Activated B cell treated with CpG ODN at 0.5 μM for 24 hours (primary cell): ENCODE results near the gene UNCX. TPM values are rescaled to one million over a fixed set of nuclear protein-coding genes. Genes with fewer than 3 reads are reported as not detected.

Source experiments
- ATAC-seq: fragments of 200-7000 bp; cut with Tn5 transposase; one replicate; pipeline ENCODE4 v1.10.0; 2021; ENCODE audit warnings: low read depth, mild to moderate bottlenecking, moderate library complexity
- CTCF ChIA-PET: fragments of 350-600 bp; sonication (Branson Sonifier 250); formaldehyde crosslinking; loops from one replicate; lab custom pipeline; 2021; ENCODE audit warnings: antibody characterized with exemption; lab: Charles Lee
- POLR2A ChIA-PET: fragments of 350-600 bp; sonication (Branson Sonifier 250); formaldehyde crosslinking; loops from one replicate; lab custom pipeline; 2021; ENCODE audit warnings: antibody characterized with exemption; lab: Charles Lee
- DNase-seq: peaks from one replicate; pipeline ENCODE4 v3.0.0; 2022
- H3K27ac Mint-ChIP-seq: one replicate; pipeline ENCODE4 v1.8.0; 2020; ENCODE audit warnings: mixed read lengths
- H3K27me3 Mint-ChIP-seq: one replicate; pipeline ENCODE4 v1.8.0; 2021; ENCODE audit warnings: mixed read lengths
- H3K36me3 Mint-ChIP-seq: one replicate; pipeline ENCODE4 v1.8.0; 2021; ENCODE audit warnings: low read depth, mixed read lengths
- H3K4me1 Mint-ChIP-seq: one replicate; pipeline ENCODE4 v1.8.0; 2021; ENCODE audit warnings: mixed read lengths
- H3K4me3 Mint-ChIP-seq: one replicate; pipeline ENCODE4 v1.8.0; 2020; ENCODE audit warnings: mild to moderate bottlenecking, mixed read lengths
- H3K9me3 Mint-ChIP-seq: one replicate; pipeline ENCODE4 v1.8.0; 2020; ENCODE audit warnings: mixed read lengths
- intact Hi-C: fragments of 100-400 bp; cut with micrococcal nuclease; formaldehyde crosslinking; loops from one replicate; pipeline ENCODE4 v1.15.1; 2024
- total RNA-seq: library from RNA; stranded (reverse); gene quantifications from 2 replicates; pipeline ENCODE4 v1.2.3, GENCODE V29; 2022
- TF ChIP-seq, protein P1 (sequence below): fragments of 200-600 bp; IDR thresholded peaks from one replicate; pipeline ENCODE4 v1.8.0; 2022; ENCODE audit warnings: antibody characterized with exemption, mild to moderate bottlenecking

Gene UNCX
- total RNA-seq, 1 donor from 2014 or later, result not detected

DNA sequence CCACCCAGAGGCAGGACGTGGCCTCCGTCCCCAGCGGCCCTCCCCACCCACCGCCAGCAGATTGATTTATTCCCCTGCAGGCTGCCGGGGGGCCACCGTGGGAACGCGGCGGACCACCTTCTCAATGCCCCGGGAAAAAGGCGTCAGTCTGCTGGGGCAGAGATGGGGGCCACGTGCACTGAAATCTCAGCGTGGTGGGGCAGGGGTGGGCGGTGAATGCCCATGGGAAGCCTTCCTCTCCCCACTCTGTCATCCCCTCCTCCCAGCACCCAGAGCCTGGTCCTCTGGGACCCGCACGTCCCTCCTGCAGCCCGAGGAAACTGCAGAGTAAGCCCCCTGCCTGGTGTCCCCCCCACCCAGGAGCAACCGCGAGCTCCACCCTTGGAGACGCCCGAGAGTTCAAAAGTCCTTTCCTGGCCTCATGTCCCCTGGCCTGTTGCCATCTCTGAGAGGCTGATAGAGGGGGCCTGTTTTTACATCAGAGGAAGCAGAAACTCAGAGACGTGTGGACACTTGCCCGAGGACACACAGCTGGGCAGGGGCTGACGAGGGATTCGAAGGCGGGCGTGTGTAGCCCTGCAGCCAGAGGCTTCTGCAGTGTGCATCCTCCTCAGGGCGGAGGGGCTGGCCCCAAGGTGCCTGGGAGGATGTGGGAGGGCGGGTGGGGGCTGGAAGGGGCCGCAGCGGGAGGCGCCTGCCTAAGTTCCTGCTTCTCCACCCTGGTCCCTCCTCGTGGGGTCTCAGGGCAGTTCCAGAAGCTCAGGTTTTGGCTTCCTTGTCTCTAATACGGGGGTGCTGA is 21.8 kb downstream of the UNCX start:
- H3K27ac Mint-ChIP-seq, result no peak overlapping the region
- TF ChIP-seq, protein P1, sequence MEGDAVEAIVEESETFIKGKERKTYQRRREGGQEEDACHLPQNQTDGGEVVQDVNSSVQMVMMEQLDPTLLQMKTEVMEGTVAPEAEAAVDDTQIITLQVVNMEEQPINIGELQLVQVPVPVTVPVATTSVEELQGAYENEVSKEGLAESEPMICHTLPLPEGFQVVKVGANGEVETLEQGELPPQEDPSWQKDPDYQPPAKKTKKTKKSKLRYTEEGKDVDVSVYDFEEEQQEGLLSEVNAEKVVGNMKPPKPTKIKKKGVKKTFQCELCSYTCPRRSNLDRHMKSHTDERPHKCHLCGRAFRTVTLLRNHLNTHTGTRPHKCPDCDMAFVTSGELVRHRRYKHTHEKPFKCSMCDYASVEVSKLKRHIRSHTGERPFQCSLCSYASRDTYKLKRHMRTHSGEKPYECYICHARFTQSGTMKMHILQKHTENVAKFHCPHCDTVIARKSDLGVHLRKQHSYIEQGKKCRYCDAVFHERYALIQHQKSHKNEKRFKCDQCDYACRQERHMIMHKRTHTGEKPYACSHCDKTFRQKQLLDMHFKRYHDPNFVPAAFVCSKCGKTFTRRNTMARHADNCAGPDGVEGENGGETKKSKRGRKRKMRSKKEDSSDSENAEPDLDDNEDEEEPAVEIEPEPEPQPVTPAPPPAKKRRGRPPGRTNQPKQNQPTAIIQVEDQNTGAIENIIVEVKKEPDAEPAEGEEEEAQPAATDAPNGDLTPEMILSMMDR, result no peak
- peaks cover 41% of the 10 kb centered on the region for H3K27me3 Mint-ChIP-seq
- ChIA-PET CTCF (no interaction called here), POLR2A (no interaction called here)
- DNase-seq (no peak), ATAC-seq (no peak)
- H3K36me3 Mint-ChIP-seq, result no peaks in the 10 kb centered on the region
- intact Hi-C loops, result no loop called here
- no peaks in the 10 kb centered on the region for H3K4me1 Mint-ChIP-seq
- no peaks in the 10 kb centered on the region for H3K9me3 Mint-ChIP-seq
- no peak overlapping the region for H3K4me3 Mint-ChIP-seq

DNA sequence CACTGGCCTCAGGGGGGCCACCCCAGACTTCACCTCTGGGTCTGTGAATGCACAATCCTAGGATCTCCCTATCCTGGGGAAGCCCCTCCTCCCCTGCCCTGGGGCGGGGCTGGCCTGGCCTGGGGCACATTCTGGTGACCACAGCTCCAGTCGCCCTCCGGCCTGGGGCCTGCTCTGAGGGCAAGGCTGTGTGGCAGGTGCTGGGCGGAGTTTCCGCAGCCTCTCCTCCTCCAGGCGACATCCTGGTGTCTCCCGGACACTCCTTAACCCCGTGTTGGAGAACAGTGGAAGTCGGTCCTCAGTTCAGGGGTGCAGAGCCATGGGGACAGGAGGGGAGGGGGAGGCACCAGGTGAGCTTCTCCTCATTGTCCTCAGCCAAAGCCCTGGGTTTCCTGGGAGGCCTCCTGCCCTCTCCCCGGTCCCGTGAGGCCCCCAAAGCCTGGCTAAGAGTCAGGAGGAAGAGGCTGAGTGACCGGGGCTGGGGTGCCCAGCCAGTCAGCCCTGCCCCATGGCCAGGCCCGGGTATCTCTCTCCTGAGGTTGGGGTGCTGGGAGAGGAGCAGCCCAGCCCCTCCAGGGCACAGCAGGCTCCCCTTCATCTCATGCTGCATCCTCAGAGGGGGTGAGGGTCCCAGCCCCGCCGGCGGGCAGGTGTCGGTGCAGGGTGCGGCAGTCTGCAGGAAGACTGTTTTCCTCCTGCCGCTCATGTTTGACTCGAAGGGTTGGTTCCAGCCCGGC is 22.6 kb downstream of the UNCX start:
- TF ChIP-seq, protein P1, result no peak
- no peaks in the 10 kb centered on the region for H3K9me3 Mint-ChIP-seq
- intact Hi-C loops, result no loop called here
- no peak overlapping the region for H3K27ac Mint-ChIP-seq
- no peaks in the 10 kb centered on the region for H3K4me1 Mint-ChIP-seq
- POLR2A ChIA-PET, result no interaction called here
- H3K36me3 Mint-ChIP-seq, result no peaks in the 10 kb centered on the region
- CTCF ChIA-PET, result no interaction called here
- ATAC-seq (no peak), DNase-seq (no peak)
- peaks cover 37% of the 10 kb centered on the region for H3K27me3 Mint-ChIP-seq
- H3K4me3 Mint-ChIP-seq, result no peak overlapping the region

DNA sequence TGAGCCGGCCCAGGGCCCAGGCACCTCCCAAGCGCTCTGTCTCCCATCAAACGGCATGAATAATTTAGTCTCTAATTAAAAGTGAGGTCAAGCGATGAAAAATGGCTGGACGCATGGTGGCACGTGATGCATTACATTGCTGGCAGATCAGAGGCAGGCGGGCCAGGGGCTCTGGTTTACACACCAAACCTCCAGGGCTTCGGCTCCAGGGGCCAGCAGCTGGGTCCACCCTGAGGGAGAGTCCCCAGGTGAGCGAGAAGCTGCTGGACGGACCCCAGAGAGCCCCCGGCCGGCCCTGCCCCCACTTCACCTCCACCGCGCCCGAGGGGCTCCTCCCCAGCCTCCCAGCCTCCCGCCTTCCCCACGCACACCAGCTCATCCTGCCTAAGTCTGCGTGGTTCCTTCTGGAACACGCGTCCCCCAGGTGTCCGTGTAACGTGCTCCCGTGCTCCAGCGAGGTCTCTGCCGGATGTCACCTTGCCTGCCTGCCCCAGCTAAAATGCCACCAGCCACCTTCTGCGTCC is 23.2 kb downstream of the UNCX start:
- Mint-ChIP-seq H3K27me3 (peaks cover 34% of the 10 kb centered on the region), H3K36me3 (no peaks in the 10 kb centered on the region), H3K9me3 (no peaks in the 10 kb centered on the region), H3K4me1 (no peaks in the 10 kb centered on the region), H3K4me3 (no peak overlapping the region), H3K27ac (no peak overlapping the region)
- ChIA-PET POLR2A (no interaction called here), CTCF (no interaction called here)
- intact Hi-C loops, result no loop called here
- ATAC-seq (no peak), DNase-seq (no peak)
- TF ChIP-seq, protein P1, result no peak

DNA sequence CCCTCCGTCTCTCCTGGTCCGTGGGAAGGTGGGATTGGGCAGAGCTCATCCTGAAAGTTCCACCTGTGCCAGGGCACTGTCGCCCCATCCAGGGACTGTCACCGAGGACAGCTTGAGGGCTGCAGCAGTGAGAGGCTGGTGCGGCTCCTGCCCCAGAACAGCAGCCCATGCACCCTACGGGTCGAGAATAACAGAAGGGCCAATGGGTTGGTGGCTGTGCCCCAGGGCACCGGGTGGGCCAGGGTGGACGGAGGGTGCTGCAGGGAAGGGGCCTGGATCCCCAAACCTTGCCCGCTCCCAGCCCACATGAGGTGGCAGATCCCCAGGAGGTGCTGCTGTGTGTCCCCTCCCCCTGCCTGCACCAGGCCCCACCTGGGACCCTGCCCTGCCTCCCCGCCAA is 23.9 kb downstream of the UNCX start:
- Mint-ChIP-seq H3K27me3 (peaks cover 28% of the 10 kb centered on the region), H3K4me3 (no peak overlapping the region), H3K9me3 (no peaks in the 10 kb centered on the region), H3K36me3 (no peaks in the 10 kb centered on the region), H3K27ac (no peak overlapping the region), H3K4me1 (no peaks in the 10 kb centered on the region)
- ChIA-PET POLR2A (no interaction called here), CTCF (no interaction called here)
- TF ChIP-seq, protein P1, result no peak
- DNase-seq (no peak), ATAC-seq (no peak)
- intact Hi-C loops, result no loop called here

DNA sequence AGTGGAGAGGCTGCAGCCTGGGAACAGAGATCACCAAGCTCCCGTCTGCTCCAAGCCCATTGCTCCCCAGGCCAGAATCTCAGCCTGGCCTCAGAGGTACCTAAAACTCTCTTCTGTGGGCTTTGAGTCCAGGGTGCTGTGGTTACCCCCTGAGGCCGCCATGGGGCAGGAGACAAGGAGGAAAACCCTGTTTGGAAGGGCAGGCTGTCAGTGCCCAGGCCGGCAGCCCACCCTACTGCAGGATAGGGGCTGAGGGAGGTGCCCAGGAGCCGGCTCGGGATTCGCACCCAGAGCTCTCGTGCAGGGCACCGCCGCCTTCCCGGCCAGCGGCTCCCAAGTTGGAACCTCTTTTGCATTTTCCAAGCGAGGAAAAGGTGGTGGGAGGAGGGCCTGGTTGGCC is 24.5 kb downstream of the UNCX start:
- H3K27me3 Mint-ChIP-seq, result peaks cover 27% of the 10 kb centered on the region
- no peaks in the 10 kb centered on the region for H3K36me3 Mint-ChIP-seq
- no peak overlapping the region for H3K4me3 Mint-ChIP-seq
- TF ChIP-seq, protein P1, result no peak
- DNase-seq (no peak), ATAC-seq (no peak)
- H3K27ac Mint-ChIP-seq, result no peak overlapping the region
- no peaks in the 10 kb centered on the region for H3K4me1 Mint-ChIP-seq
- POLR2A ChIA-PET, result no interaction called here
- no peaks in the 10 kb centered on the region for H3K9me3 Mint-ChIP-seq
- CTCF ChIA-PET, result no interaction called here
- intact Hi-C loops, result no loop called here
